RWPE2 (cell line): ENCODE measurements around the gene KCTD17.

Experiments
- ATAC-seq: fragments of 200-7000 bp; cut with Tn5 transposase; 3 replicates; pipeline ENCODE4 v1.9.1; 2021; ENCODE audit warnings: low read depth
- DNase-seq: peaks from one replicate; pipeline ENCODE4 v3.0.0-alpha.2; 2020; ENCODE audit warnings: low spot score
- H3K27ac ChIP-seq: fragments of 450-650 bp; 2 replicates; pipeline ENCODE4 v1.5.1; 2017; ENCODE audit warnings: mild to moderate bottlenecking; ENCODE audit not compliant: poor library complexity, severe bottlenecking
- H3K27me3 ChIP-seq: fragments of 250-450 bp; sonication (Bioruptor Pico); 2 replicates; pipeline ENCODE4 v1.5.1; 2021; ENCODE audit warnings: mild to moderate bottlenecking, moderate library complexity; ENCODE audit not compliant: insufficient read depth, poor library complexity, severe bottlenecking
- H3K36me3 ChIP-seq: fragments of 250-450 bp; sonication (Bioruptor Pico); 2 replicates; pipeline ENCODE4 v1.5.1; 2020; ENCODE audit warnings: low read depth, mild to moderate bottlenecking, moderate library complexity
- H3K4me1 ChIP-seq: fragments of 250-450 bp; sonication (Bioruptor Pico); 2 replicates; pipeline ENCODE4 v1.5.1; 2021; ENCODE audit warnings: mild to moderate bottlenecking, moderate library complexity; ENCODE audit not compliant: insufficient read depth, poor library complexity, severe bottlenecking
- H3K4me3 ChIP-seq: fragments of 250-450 bp; sonication (Bioruptor Pico); 2 replicates; pipeline ENCODE4 v1.5.1; 2021; ENCODE audit warnings: mild to moderate bottlenecking, moderate library complexity; ENCODE audit not compliant: severe bottlenecking
- H3K9me3 ChIP-seq: fragments of 250-450 bp; sonication (Bioruptor Pico); 2 replicates; pipeline ENCODE4 v1.5.1; 2021; ENCODE audit warnings: mild to moderate bottlenecking, moderate library complexity; ENCODE audit not compliant: severe bottlenecking
- TF ChIP-seq, protein P1 (sequence below): fragments of 450-650 bp; IDR thresholded peaks from one replicate; pipeline ENCODE4 v1.5.1; 2017; ENCODE audit warnings: mild to moderate bottlenecking, moderate library complexity; ENCODE audit not compliant: poor library complexity, severe bottlenecking

Gene KCTD17

DNA sequence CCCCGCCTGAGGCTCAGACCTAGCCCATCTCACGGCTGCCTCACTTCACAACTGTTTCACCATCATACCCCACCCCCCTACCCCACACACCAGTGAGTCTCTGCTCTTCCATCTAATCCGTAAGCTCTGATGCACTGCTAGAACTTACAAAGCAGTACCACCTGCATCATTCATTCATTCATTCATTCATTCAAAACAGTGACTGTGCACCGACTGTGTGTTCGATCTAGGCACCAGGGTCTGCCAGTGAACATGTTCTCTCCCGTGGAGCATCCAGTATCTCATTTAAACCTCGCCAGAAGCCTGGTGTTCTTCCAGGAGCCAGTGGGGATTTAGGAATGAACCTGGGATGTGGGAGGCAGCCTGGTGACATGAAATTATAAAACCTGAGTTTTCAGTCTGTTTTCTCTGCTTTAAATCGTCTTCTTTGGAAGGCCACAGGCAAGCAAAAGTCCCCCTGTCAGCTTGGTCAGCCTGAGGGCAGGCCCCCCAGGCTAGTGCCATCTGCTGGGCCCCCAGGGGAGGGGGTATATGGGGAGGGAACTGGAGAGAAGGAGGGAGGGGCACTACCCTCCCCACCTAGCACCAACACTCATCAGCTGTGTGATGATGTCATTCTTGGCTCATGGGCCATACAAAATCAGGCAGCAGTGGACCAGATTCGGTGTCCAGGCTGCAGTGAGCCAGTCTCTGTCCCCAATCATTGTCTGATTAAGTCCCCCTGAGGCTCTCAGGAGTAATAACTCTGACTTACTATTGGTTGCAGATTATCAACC lies 39.6 kb downstream of the KCTD17 start:
- DNase-seq (no peak), ATAC-seq (no peak; the same call in 2 of the 3 replicates)
- Histone ChIP-seq H3K27ac (no peak overlapping the region), H3K4me1 (no peaks in the 10 kb centered on the region), H3K36me3 (no peaks in the 10 kb centered on the region), H3K9me3 (no peaks in the 10 kb centered on the region), H3K4me3 (no peak overlapping the region), H3K27me3 (peaks cover 4% of the 10 kb centered on the region)
- TF ChIP-seq, protein P1, sequence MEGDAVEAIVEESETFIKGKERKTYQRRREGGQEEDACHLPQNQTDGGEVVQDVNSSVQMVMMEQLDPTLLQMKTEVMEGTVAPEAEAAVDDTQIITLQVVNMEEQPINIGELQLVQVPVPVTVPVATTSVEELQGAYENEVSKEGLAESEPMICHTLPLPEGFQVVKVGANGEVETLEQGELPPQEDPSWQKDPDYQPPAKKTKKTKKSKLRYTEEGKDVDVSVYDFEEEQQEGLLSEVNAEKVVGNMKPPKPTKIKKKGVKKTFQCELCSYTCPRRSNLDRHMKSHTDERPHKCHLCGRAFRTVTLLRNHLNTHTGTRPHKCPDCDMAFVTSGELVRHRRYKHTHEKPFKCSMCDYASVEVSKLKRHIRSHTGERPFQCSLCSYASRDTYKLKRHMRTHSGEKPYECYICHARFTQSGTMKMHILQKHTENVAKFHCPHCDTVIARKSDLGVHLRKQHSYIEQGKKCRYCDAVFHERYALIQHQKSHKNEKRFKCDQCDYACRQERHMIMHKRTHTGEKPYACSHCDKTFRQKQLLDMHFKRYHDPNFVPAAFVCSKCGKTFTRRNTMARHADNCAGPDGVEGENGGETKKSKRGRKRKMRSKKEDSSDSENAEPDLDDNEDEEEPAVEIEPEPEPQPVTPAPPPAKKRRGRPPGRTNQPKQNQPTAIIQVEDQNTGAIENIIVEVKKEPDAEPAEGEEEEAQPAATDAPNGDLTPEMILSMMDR = no peak

DNA sequence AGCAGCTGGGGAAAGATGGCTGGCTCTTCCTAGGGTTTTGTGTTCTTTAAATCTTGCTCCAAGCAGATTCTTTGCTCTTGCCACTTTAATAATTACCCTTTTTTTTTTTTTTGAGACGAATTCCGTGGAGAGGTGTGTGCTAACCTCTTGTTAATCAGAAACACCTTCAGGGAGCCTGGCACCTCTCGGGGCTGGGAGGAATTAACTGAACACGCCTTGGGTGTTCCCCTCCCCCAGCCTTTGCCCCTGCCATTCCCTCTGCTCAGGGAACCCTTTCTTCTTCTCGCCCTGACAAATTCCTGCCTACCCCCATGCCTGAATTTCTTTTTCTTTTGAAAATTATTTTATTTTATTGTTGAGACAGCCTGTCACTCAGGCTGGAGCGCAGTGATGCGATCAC lies 40.5 kb downstream of the KCTD17 start:
- TF ChIP-seq, protein P1 = no peak
- Histone ChIP-seq H3K27me3 (peaks cover 5% of the 10 kb centered on the region), H3K4me3 (no peak overlapping the region), H3K36me3 (no peaks in the 10 kb centered on the region), H3K4me1 (no peaks in the 10 kb centered on the region), H3K27ac (no peak overlapping the region), H3K9me3 (no peaks in the 10 kb centered on the region)
- ATAC-seq = no peak
- DNase-seq = no peak

DNA sequence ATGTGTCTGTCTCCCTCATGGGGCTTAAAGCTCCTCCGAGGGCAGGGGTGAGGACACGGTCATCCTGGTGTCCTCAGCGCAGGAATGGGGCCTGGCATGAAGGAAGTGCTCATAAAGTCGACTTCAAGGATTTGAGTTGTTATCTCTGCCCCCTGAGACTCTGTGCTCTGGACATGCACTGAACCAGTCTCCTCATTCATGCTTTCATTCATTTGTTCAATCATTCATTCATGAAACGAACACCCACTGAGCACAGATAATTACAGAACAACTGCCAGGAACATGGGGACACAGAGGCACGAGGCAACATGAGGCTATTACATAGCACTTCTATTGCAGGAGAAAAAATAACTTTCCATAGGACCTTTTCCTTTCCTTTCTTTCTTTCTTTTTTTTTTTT lies 41.5 kb downstream of the KCTD17 start:
- no peaks in the 10 kb centered on the region for H3K4me1 ChIP-seq
- DNase-seq (no peak), ATAC-seq (no peak)
- peaks cover 5% of the 10 kb centered on the region for H3K27me3 ChIP-seq
- no peak overlapping the region for H3K4me3 ChIP-seq
- no peak overlapping the region for H3K27ac ChIP-seq
- no peaks in the 10 kb centered on the region for H3K36me3 ChIP-seq
- TF ChIP-seq, protein P1 = no peak
- H3K9me3 ChIP-seq = no peaks in the 10 kb centered on the region

DNA sequence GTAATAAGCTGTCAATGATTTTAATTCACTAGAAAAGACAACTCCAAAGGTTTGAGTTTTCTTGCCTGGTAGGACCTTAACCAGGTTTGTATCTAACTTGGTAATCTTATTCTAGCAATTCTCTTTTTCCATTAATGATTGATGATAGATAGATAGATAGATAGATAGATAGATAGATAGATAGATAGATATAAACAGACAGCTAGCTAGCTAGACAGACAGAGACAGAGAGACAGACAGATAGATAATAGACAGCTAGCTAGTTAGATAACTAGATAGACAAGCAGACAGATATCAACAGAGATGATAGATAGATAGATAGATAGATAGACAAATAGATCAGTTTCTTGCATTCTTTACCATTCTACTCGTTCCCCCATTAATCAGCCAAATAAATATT lies 42.7 kb downstream of the KCTD17 start:
- Histone ChIP-seq H3K9me3 (no peaks in the 10 kb centered on the region), H3K27me3 (peaks cover 5% of the 10 kb centered on the region), H3K36me3 (no peaks in the 10 kb centered on the region), H3K4me1 (no peaks in the 10 kb centered on the region), H3K4me3 (no peak overlapping the region), H3K27ac (no peak overlapping the region)
- DNase-seq (no peak), ATAC-seq (no peak)
- TF ChIP-seq, protein P1 = no peak

DNA sequence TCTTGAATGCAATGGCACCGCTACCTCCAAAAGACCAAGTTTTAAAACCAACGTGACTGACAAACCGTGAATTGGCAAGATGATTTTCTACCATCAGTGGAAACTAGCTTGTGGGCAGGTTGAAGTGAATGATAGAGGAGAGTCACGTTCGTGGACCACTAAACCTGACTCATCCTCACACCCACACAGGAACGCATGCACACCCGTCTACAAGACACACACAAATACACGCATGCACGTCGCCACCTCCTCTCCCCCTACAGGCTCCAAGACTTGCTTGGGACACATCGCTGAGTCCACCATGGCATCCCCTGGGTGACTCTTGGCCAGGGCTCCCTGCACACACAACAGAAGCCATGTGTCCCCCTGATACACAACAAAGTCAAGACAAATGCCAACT lies 43.6 kb downstream of the KCTD17 start:
- ATAC-seq (no peak), DNase-seq (no peak)
- Histone ChIP-seq H3K27me3 (peaks cover 5% of the 10 kb centered on the region), H3K36me3 (no peaks in the 10 kb centered on the region), H3K9me3 (no peaks in the 10 kb centered on the region), H3K4me3 (no peak overlapping the region), H3K27ac (no peak overlapping the region), H3K4me1 (no peaks in the 10 kb centered on the region)
- TF ChIP-seq, protein P1 = no peak
